Stomach (tissue), 9 donors: ENCODE results near the gene SLC24A3. TPM values are rescaled to one million over a fixed set of nuclear protein-coding genes. Genes with fewer than 3 reads are reported as not detected.
A peak's percentile ranks its signal among the peaks of the same experiment; 100 is the strongest.

Experiments
- DNase-seq, 2 donors: peaks; one replicate each; pipeline versions ENCODE4 v3.0.0 to v3.0.0-alpha.2; 2013 to 2019
- H3K27ac ChIP-seq, 5 donors: fragments of 200-600 bp in 4 of 5; sonication (generic) in 4 of 5; one replicate each; pipeline ENCODE4 v1.5.1; 2013 to 2019; ENCODE audit warnings: mild to moderate bottlenecking in 1 of 5, moderate library complexity in 1 of 5
- H3K27me3 ChIP-seq, 3 donors: fragments of 200-600 bp; sonication (generic); one replicate each; pipeline ENCODE4 v1.5.1; 2017 to 2019; ENCODE audit warnings: mixed run types in 1 of 3
- H3K36me3 ChIP-seq, 4 donors: fragments of 200-600 bp; sonication (generic); 1 replicate in 3 of 4; 2 replicates in 1 of 4; pipeline ENCODE4 v1.5.1; 2016 to 2019
- H3K4me1 ChIP-seq, 4 donors: fragments of 200-600 bp; sonication (generic); one replicate each; pipeline ENCODE4 v1.5.1; 2016 to 2019
- H3K4me3 ChIP-seq, 4 donors: fragments of 200-600 bp; sonication (generic) in 3 of 4; one replicate each; pipeline ENCODE4 v1.5.1; 2016 to 2019; ENCODE audit warnings: mild to moderate bottlenecking in 1 of 4
- H3K9me3 ChIP-seq, 4 donors: fragments of 200-600 bp; sonication (generic); one replicate each; pipeline ENCODE4 v1.5.1; 2016 to 2019
- CTCF ChIP-seq, 7 experiments: fragments of 450-650 bp in 4 of 7; fragments of 200-600 bp in 3 of 7; sonication (generic) in 3 of 7; IDR thresholded peaks; one replicate each; pipeline ENCODE4 v1.5.1; 2016 to 2019; ENCODE audit warnings: antibody characterized with exemption in 7 of 7, control low read depth in 2 of 7, mild to moderate bottlenecking in 1 of 7
- EP300 ChIP-seq: sonication (generic); formaldehyde crosslinking; IDR thresholded peaks from one replicate; pipeline ENCODE4 v1.6.1; 2017; ENCODE audit warnings: antibody characterized with exemption
- POLR2A ChIP-seq, 4 donors: fragments of 450-650 bp; IDR thresholded peaks; one replicate each; pipeline ENCODE4 v1.6.1; 2016; ENCODE audit warnings: antibody characterized with exemption in 4 of 4, control low read depth in 2 of 4, mild to moderate bottlenecking in 1 of 4, moderate library complexity in 1 of 4
- POLR2AphosphoS5 ChIP-seq, 3 donors: sonication (generic); formaldehyde crosslinking; IDR thresholded peaks; one replicate each; pipeline ENCODE4 v1.6.1; 2016; ENCODE audit warnings: antibody characterized with exemption in 3 of 3
- WGBS, 5 donors: extraction: QIAGEN DNeasy Blood & Tissue Kit in 3 of 5; methylation state at CpG; one replicate each; pipeline versions ENCODE4 v1.1.5 to v1.1.7; 2013 to 2018; 5-methylcytosine and 5-hydroxymethylcytosine counted together
- intact Hi-C: fragments of 100-400 bp; cut with DNase I; formaldehyde crosslinking; loops from one replicate; pipeline ENCODE4 v1.15.1; 2023; ENCODE audit warnings: low total_unique reads
- polyA plus RNA-seq, 3 donors: library from polyadenylated mRNA; stranded (reverse); fragments of 200-250 nt; gene quantifications; one replicate each; pipeline ENCODE4 v1.2.3, GENCODE V29; 2013
- total RNA-seq, 5 donors: library from RNA; depleted of rRNA; stranded (reverse); fragments of >200 nt; gene quantifications; one replicate each; pipeline versions ENCODE4 v1.1.0 to v1.2.3, GENCODE V29; 2014 to 2016
- donor health status: healthy with polysubstance abuse.
- donor health status: Bipolar disorder and iron deficiency.
- donor health status: healthy.

SLC24A3 gene
- total and polyA plus RNA-seq, 8 donors = 1.8 to 9.0 (median 4.5) TPM

DNA sequence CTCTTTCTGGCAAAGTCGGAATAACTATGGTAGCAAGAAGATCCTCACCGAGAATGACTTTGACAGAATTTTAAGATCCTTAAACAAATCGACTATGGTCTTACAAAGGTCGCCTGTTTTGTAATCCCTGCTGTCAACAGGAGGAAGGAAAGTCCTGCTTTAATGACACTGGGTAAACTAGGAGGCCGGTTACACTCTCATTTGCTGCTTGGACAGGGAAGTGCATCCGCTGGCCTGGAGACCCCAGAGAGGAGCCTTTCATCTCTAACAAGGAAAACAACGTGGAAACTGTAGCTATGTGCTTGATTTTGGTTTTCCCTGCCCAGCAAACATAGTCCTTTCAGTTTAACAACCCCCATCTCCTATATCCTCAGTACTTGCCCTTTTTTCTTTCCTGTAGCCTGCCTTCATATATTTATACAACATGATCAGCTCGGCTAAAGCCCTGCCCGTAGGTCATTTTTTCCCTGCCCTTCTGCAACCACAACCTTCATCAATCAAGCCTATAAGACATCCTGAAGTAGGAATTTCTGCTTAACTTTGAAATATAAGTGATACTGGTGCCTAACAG lies 448.5 kb downstream of the SLC24A3 start:
- Histone ChIP-seq H3K36me3 (no peaks in the 10 kb centered on the region), H3K4me1 (peaks cover 0 to 8% (median 4%) of the 10 kb centered on the region in 4 donors), H3K27me3 (peaks cover 0 to 6% (median 0%) of the 10 kb centered on the region in 3 donors), H3K4me3 (no peak overlapping the region), H3K27ac (no peak overlapping the region), H3K9me3 (no peaks in the 10 kb centered on the region)
- no peak for TF ChIP-seq EP300
- no peak for TF ChIP-seq CTCF (IDR thresholded peaks at IDR 0.05)
- TF ChIP-seq POLR2AphosphoS5 (IDR thresholded peaks at IDR 0.05) = no peak
- TF ChIP-seq POLR2A (IDR thresholded peaks at IDR 0.05) = no peak
- no peak for DNase-seq
- 63 to 73% (median 66%) methylated on average over 9 of the region's 9 CpGs for WGBS, 5 donors
- intact Hi-C loops = loop anchor here (10.0 kb wide), 1 partner anchor 446 kb away; the partner anchor contains the start of gene SLC24A3

GRCh38 chr20:19661717-19662636 lies 449.5 kb downstream of the SLC24A3 start:
- no peak overlapping the region for H3K27ac ChIP-seq

GRCh38 chr20:19662637-19662995 lies 450.2 kb downstream of the SLC24A3 start:
- intact Hi-C loops = loop anchor here (10.0 kb wide), 1 partner anchor 448 kb away; the partner anchor contains the start of gene SLC24A3
- TF ChIP-seq EP300 = no peak
- peak in 1 of 7 experiments; percentile 14 for TF ChIP-seq CTCF (IDR thresholded peaks at IDR 0.05)
- TF ChIP-seq POLR2AphosphoS5 (IDR thresholded peaks at IDR 0.05) = no peak
- Histone ChIP-seq H3K4me3 (no peak overlapping the region), H3K9me3 (no peaks in the 10 kb centered on the region), H3K27ac (no peak overlapping the region), H3K4me1 (peaks cover 0 to 8% (median 4%) of the 10 kb centered on the region in 4 donors), H3K27me3 (peaks cover 0 to 6% (median 0%) of the 10 kb centered on the region in 3 donors), H3K36me3 (no peaks in the 10 kb centered on the region)
- WGBS, 5 donors = 52 to 64% (median 57%) methylated on average over 9 of the region's 9 CpGs
- no peak for DNase-seq

More at GRCh38 chr20:19661717-19662636, 449.5 kb downstream of the SLC24A3 start:
- TF ChIP-seq CTCF (IDR thresholded peaks at IDR 0.05) = peak in 6 of 7 experiments; percentile 32 to 98 (median 96)
- TF ChIP-seq POLR2AphosphoS5 (IDR thresholded peaks at IDR 0.05) = no peak
- peaks cover 0 to 6% (median 0%) of the 10 kb centered on the region in 3 donors for H3K27me3 ChIP-seq
- peak; percentile 71 to 92 for DNase-seq
- no peaks in the 10 kb centered on the region for H3K36me3 ChIP-seq
- intact Hi-C loops = loop anchor here (10.0 kb wide), 1 partner anchor 447 kb away; the partner anchor contains the start of gene SLC24A3
- no peak overlapping the region for H3K4me3 ChIP-seq
- H3K4me1 ChIP-seq = peaks cover 0 to 8% (median 4%) of the 10 kb centered on the region in 4 donors
- H3K9me3 ChIP-seq = no peaks in the 10 kb centered on the region
- WGBS, 5 donors = 37 to 56% (median 53%) methylated on average over 19 of the region's 19 CpGs

DNA sequence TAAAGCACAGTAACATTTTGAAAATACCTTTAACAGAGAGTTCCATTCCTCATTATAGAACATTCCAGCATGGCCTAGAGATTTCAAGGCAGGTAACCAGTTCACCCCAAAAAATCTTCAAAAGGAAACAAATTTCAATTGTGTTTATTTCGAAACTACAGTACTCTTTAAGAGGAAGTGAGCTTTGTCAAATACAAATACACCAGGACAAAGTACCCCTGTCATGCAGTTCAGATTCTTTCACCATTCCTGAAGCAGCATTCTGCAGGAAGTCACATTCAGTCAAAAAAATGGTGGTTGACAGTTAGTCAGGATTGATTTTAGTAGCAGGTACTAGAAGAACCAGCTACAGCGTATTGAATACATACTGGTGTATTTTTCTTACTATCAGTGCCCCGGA lies 456.0 kb downstream of the SLC24A3 start:
- TF ChIP-seq POLR2AphosphoS5 (IDR thresholded peaks at IDR 0.05) = no peak
- TF ChIP-seq CTCF (IDR thresholded peaks at IDR 0.05) = no peak
- no peak for TF ChIP-seq EP300
- no peak for TF ChIP-seq POLR2A (IDR thresholded peaks at IDR 0.05)
- Histone ChIP-seq H3K4me3 (no peak overlapping the region), H3K4me1 (peaks cover 0 to 12% (median 0%) of the 10 kb centered on the region in 4 donors), H3K27me3 (no peaks in the 10 kb centered on the region), H3K36me3 (no peaks in the 10 kb centered on the region), H3K9me3 (no peaks in the 10 kb centered on the region), H3K27ac (no peak overlapping the region)
- no peak for DNase-seq
- intact Hi-C loops = loop anchor here (10.0 kb wide), 1 partner anchor 454 kb away; the partner anchor contains the start of gene SLC24A3
- WGBS, 5 donors = 82 to 88% (median 84%) methylated on average over 3 of the region's 3 CpGs
